HS-5 (cell line): ENCODE results near the gene CLDN11.

Experiments
- DNase-seq: peaks from one replicate; pipeline ENCODE4 v3.0.0-alpha.2; 2012; ENCODE audit warnings: low read depth

CLDN11 gene

GRCh38 chr3:170426240-170426797, 7.7 kb downstream of the CLDN11 start:
- DNase-seq: no peak

- DNase-seq: no peak
These were observed 9.4 kb downstream of the CLDN11 start for GRCh38 chr3:170428095-170428494.

- no peak for DNase-seq
These were observed 10.4 kb downstream of the CLDN11 start for GRCh38 chr3:170429050-170429449.

- no peak for DNase-seq
These were observed 12.4 kb downstream of the CLDN11 start for GRCh38 chr3:170431054-170431453.

DNA sequence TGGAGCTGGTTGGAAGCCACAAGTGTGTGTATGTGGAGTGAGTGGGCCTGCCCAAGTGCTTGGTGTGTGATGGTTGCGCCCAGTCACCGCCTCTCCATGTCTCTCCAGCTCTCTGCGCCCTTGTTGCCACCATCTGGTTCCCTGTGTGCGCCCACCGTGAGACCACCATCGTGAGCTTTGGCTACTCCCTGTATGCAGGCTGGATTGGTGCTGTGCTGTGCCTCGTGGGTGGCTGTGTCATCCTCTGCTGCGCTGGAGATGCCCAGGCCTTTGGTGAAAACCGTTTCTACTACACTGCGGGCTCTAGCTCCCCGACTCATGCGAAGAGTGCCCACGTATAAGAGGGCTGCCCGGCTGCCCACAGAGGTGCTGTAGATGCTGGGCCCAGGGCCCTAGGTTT, 13.7 kb downstream of the CLDN11 start:
- no peak for DNase-seq

DNA sequence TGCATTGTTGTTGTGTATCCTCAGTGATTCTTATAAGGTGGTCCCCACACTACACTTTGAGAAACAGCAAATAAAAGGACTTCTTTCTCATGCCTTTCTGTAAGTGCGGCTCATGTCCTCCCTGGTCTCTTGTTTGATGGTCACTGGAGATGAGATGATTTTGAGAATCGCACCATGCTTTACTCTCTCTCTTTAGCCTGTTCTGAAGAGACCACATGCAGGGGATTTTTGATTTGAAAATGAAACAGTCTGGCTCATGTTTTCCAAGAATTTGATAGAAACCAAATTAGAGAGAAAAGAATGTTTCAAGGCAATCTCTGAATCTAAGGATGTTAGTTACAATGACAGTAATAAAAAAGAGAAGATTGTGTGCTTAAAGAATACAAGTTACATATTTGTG, 18.0 kb downstream of the CLDN11 start:
- DNase-seq: no peak

DNA sequence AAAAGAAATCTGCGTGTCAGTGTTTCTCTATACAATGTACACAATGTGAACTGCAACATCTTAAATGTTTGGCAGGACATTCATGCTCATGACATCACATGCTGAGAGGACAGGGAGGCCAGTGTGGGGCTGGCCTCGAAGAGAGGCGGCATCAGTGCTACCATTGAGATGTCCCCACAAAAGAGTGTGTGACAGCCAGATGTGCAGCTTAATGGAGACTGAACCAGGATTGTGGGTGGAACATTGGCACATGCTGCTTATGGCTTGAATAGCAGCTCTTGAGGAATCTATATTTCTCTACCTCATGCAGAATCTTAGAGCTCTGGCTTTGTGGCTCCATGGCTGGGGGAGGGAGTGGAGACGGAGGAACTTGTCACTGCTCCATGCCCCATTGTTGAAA, 18.5 kb downstream of the CLDN11 start:
- no peak for DNase-seq

GRCh38 chr3:170437696-170438407, 19.2 kb downstream of the CLDN11 start:
- no peak for DNase-seq

DNA sequence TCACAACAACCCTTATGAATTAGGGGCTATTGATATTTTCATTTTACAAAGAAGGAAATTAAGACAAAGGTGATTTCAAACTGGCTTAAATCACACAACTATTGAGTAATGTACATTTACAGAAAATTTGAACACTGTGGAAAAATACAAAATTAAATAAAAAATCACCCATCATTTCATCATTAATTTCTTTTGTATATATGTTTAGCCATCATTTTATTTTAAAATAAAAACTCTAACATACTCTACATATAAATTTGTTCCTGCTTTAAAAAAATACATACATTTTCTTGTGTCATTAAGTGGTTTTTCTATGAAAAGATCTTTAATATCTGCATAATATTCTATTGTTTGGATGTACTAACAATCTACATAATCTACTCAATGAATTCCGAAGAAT, 20.2 kb downstream of the CLDN11 start:
- DNase-seq: no peak

DNA sequence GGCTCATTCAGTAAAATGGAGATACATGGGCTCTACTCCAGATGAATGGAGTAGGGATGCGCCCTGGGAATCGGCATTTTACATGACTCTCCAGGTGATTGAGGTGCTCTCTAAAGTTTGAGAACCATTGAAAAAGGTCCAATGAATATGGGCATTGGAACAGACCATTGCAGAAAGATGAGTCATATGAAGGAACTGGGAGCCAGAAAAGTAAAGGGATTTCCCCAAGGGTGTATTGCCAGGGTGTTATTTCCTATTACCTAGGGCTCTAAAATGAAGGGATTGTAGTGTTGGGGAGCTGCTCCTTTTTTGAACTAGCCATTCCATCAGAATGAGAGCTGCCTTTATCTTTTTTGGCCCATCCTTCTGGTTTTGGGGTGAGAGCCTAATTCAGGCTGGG, 21.7 kb downstream of the CLDN11 start:
- no peak for DNase-seq

DNA sequence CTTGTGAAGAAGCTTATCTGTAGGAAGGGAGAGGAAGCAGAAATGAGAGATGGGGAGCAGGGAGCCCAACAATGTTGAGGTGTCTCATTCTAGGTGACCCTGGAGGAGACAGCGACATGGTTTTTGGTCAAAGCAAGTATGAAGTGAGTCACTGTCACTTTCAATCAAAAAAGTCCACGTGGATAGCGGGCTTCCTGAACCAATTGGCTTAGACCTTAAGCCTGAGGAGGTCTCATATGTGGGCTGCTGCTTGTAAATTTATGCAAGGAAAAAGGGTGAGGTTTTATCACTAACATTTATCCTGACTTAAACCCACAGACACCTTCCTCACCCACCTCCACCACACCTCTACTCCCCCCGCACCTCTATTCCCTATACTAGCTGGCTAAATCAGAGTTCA, 22.7 kb downstream of the CLDN11 start:
- DNase-seq: no peak

DNA sequence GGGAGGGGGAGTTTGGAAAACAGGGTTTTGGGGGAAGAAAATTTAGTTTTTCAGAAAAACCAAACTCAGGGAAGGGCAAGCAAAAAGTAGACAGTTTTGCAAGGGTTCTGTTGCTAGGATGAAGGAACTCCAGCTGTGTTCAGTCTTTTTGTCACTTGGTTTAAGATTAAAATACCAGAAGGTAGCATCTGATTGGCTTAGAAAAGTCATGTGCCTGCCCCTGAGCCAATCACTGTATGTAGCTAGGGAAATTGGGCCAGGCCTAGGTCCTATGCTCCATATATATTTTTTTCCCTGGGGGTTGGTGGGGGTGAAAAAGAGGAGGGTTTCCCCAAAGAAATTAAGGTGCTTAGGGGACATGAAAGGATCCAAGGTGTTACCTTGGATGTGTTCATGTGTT, 24.3 kb downstream of the CLDN11 start:
- DNase-seq: no peak

- no peak for DNase-seq
These were observed 24.8 kb downstream of the CLDN11 start for GRCh38 chr3:170443457-170443856.

DNA sequence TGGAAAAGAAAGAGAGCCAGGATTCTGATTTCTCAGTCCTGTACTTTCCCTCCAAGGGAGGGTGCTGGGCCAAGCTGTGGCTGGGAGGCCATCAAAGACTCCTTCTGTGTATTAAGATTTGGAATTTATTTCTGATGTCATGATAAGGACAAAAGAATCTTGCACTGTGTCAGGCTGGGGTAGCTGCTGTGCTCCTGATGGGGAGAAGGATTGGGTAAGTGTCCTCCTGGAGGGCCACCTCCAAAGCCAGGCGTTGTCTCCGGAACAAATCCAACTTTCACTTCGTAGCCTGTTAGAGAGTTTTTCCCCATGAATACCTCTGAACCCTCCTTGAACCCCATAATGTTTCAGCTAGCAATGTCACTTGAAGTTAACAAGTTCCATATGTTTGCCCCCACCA, 29.9 kb downstream of the CLDN11 start:
- no peak for DNase-seq

GRCh38 chr3:170450039-170450438, 31.4 kb downstream of the CLDN11 start:
- DNase-seq: no peak

GRCh38 chr3:170454509-170454908, 35.8 kb downstream of the CLDN11 start:
- no peak for DNase-seq

- no peak for DNase-seq
These were observed 39.6 kb downstream of the CLDN11 start for GRCh38 chr3:170458285-170458684.

- no peak for DNase-seq
These were observed 44.3 kb downstream of the CLDN11 start for GRCh38 chr3:170463011-170463410.

- no peak for DNase-seq
These were observed 47.3 kb downstream of the CLDN11 start for GRCh38 chr3:170465955-170466354.

- DNase-seq: no peak
These were observed 48.3 kb downstream of the CLDN11 start for GRCh38 chr3:170467007-170467406.

GRCh38 chr3:170467571-170468147, 49.0 kb downstream of the CLDN11 start:
- DNase-seq: no peak

GRCh38 chr3:170469151-170470062, 50.7 kb downstream of the CLDN11 start:
- DNase-seq: no peak
